ENCODE data around the gene LGR6.
"Not testable (repeated sequence)": the region's sequence is repeated elsewhere in the genome, so short reads cannot be mapped to it uniquely, and the experiment has no call there.

Gene LGR6

GRCh38 chr1:202343652-202344349, 150.2 kb downstream of the LGR6 start:
- no peak for ATAC-seq
- TF ChIP-seq TOX (CRISPR knock-in tag; IDR thresholded peaks at IDR 0.05; ENCODE audit: borderline replicate concordance) (0 out of 2 replicates have a peak, but pooled peaks have one; percentile 27), ESRRG (CRISPR knock-in tag; IDR thresholded peaks at IDR 0.05) (no peak)
- TF ChIP-seq, protein P1, sequence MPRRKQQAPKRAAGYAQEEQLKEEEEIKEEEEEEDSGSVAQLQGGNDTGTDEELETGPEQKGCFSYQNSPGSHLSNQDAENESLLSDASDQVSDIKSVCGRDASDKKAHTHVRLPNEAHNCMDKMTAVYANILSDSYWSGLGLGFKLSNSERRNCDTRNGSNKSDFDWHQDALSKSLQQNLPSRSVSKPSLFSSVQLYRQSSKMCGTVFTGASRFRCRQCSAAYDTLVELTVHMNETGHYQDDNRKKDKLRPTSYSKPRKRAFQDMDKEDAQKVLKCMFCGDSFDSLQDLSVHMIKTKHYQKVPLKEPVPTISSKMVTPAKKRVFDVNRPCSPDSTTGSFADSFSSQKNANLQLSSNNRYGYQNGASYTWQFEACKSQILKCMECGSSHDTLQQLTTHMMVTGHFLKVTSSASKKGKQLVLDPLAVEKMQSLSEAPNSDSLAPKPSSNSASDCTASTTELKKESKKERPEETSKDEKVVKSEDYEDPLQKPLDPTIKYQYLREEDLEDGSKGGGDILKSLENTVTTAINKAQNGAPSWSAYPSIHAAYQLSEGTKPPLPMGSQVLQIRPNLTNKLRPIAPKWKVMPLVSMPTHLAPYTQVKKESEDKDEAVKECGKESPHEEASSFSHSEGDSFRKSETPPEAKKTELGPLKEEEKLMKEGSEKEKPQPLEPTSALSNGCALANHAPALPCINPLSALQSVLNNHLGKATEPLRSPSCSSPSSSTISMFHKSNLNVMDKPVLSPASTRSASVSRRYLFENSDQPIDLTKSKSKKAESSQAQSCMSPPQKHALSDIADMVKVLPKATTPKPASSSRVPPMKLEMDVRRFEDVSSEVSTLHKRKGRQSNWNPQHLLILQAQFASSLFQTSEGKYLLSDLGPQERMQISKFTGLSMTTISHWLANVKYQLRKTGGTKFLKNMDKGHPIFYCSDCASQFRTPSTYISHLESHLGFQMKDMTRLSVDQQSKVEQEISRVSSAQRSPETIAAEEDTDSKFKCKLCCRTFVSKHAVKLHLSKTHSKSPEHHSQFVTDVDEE (CRISPR knock-in tag; IDR thresholded peaks at IDR 0.05) = no peak

GRCh38 chr1:202348005-202348508, 154.5 kb downstream of the LGR6 start:
- no peak for ATAC-seq
- no peak for TF ChIP-seq CSDC2 (CRISPR knock-in tag; IDR thresholded peaks at IDR 0.05)
- no peak for TF ChIP-seq ZNF70 (CRISPR knock-in tag; IDR thresholded peaks at IDR 0.05)
- no peak for TF ChIP-seq TOX (CRISPR knock-in tag; IDR thresholded peaks at IDR 0.05; ENCODE audit: borderline replicate concordance)
- no peak for TF ChIP-seq GLIS3 (CRISPR knock-in tag; IDR thresholded peaks at IDR 0.05)
- TF ChIP-seq ZNF565 (CRISPR knock-in tag; conservative IDR thresholded peaks at IDR 0.05; ENCODE audit: low read depth) = no peak

GRCh38 chr1:202348509-202349205, 155.1 kb downstream of the LGR6 start, which contains the start of gene PPP1R12B:
PPP1R12B (plus strand) TSS chr1:202348699; CDS start chr1:202348852, 153 bp downstream.
- no peak for TF ChIP-seq RARB (CRISPR knock-in tag; IDR thresholded peaks at IDR 0.05)
- no peak for TF ChIP-seq TCF4 (CRISPR knock-in tag; IDR thresholded peaks at IDR 0.05; ENCODE audit: borderline replicate concordance)
- TF ChIP-seq ARNTL (CRISPR knock-in tag; IDR thresholded peaks at IDR 0.05; ENCODE audit: borderline replicate concordance, low read depth) = no peak
- TF ChIP-seq OSR1 (CRISPR knock-in tag; IDR thresholded peaks at IDR 0.05) = no peak
- peak; percentile 99 for ATAC-seq

DNA sequence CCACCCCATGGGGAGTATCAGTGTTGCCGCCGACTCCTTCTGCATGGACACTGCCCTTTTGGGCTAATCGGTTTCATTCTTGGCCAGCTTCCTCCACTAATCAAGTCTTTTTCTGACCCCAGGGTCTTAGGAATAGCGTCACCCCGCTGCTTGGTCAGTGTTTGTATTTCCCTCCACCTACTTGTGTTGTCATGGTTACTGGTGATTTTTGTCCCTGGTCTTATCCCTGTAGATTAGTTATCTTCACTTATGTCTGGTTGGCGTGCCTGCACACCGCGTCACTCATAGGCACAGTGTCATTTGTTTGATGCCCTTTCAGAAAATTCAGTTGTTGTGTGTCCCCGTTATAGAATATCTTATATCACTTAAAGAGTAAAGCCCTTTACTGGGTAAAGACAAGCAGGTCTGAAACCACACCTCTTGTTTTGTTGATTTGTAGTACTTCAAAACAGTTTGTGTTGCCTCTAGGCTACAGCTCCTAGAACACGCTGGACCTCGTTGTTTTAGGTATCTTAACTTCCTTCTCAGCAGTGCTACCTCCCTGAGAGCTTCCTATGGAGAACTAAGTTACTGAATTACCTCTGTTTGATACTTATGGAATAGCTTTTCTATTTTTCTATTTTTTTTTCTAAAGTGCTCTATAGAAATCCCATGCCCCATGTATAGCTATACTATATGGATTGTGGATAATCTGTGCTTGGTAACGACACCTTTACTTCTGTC, 155.8 kb downstream of the LGR6 start:
- TF ChIP-seq, protein P2, sequence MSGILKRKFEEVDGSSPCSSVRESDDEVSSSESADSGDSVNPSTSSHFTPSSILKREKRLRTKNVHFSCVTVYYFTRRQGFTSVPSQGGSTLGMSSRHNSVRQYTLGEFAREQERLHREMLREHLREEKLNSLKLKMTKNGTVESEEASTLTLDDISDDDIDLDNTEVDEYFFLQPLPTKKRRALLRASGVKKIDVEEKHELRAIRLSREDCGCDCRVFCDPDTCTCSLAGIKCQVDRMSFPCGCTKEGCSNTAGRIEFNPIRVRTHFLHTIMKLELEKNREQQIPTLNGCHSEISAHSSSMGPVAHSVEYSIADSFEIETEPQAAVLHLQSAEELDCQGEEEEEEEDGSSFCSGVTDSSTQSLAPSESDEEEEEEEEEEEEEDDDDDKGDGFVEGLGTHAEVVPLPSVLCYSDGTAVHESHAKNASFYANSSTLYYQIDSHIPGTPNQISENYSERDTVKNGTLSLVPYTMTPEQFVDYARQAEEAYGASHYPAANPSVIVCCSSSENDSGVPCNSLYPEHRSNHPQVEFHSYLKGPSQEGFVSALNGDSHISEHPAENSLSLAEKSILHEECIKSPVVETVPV (CRISPR knock-in tag; IDR thresholded peaks at IDR 0.05) = no peak
- ATAC-seq = peak; percentile 25

GRCh38 chr1:202351725-202352124, 158.1 kb downstream of the LGR6 start:
- TF ChIP-seq, protein P3, sequence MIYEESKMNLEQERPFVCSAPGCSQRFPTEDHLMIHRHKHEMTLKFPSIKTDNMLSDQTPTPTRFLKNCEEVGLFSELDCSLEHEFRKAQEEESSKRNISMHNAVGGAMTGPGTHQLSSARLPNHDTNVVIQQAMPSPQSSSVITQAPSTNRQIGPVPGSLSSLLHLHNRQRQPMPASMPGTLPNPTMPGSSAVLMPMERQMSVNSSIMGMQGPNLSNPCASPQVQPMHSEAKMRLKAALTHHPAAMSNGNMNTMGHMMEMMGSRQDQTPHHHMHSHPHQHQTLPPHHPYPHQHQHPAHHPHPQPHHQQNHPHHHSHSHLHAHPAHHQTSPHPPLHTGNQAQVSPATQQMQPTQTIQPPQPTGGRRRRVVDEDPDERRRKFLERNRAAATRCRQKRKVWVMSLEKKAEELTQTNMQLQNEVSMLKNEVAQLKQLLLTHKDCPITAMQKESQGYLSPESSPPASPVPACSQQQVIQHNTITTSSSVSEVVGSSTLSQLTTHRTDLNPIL (CRISPR knock-in tag; IDR thresholded peaks at IDR 0.05; ENCODE audit: low read depth) = no peak
- TF ChIP-seq TCF4 (CRISPR knock-in tag; IDR thresholded peaks at IDR 0.05; ENCODE audit: borderline replicate concordance) (no peak), GLIS3 (CRISPR knock-in tag; IDR thresholded peaks at IDR 0.05) (no peak)
- TF ChIP-seq, protein P1 (CRISPR knock-in tag; IDR thresholded peaks at IDR 0.05) = no peak
- ATAC-seq = no peak

GRCh38 chr1:202352583-202353197, 159.1 kb downstream of the LGR6 start:
- ATAC-seq = not testable (repeated sequence)
